Superior temporal gyrus (tissue), 1 donor: ENCODE measurements around the gene MC1R.
A peak's percentile ranks its signal among the peaks of the same experiment; 100 is the strongest.
"Not testable (repeated sequence)": the region's sequence is repeated elsewhere in the genome, so short reads cannot be mapped to it uniquely, and the experiment has no call there.

Source experiments
- DNase-seq: peaks from one replicate; pipeline ENCODE4 v3.0.0-alpha.2; 2016; ENCODE audit errors: extremely low spot score

MC1R gene

DNA sequence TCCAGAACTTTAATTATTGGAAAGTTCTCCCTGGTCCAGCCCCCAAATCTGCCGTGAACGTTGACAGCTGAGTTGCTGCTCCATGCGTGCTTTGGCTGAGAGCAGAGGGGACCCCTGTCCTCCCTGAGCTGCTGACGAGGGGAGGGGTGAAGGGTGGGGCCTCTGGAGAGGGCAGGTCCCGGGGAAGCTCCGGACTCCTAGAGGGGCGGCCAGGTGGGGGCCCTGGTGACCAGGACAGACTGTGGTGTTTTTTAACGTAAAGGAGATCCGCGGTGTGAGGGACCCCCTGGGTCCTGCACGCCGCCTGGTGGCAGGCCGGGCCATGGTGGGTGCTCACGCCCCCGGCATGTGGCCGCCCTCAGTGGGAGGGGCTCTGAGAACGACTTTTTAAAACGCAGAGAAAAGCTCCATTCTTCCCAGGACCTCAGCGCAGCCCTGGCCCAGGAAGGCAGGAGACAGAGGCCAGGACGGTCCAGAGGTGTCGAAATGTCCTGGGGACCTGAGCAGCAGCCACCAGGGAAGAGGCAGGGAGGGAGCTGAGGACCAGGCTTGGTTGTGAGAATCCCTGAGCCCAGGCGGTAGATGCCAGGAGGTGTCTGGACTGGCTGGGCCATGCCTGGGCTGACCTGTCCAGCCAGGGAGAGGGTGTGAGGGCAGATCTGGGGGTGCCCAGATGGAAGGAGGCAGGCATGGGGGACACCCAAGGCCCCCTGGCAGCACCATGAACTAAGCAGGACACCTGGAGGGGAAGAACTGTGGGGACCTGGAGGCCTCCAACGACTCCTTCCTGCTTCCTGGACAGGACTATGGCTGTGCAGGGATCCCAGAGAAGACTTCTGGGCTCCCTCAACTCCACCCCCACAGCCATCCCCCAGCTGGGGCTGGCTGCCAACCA is at the start of gene MC1R:
MC1R (plus strand) TSS at position 410 of the 895 bp plus-strand sequence; CDS start at position 807, 397 bp downstream.
- DNase-seq, result no peak

DNA sequence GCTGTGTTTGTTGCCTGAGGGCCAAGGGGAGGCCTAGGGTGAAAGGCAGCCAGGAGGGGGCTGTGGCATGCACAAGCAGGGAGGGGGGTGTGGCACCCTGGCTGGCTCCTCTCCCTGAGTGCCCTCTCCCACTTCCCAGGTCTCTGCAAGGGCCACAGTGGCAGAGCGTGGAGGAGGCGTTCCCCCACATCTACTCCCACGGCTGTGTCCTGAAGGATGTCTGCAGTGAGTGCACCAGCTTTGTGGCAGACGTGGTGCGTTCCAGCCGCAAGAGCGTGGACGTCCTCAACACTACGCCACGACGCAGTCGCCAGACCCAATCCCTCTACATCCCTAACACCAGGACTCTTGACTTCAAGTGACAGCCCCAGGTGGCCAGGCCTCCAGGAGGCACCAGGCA is 48.8 kb upstream of the MC1R start:
- no peak for DNase-seq

DNA sequence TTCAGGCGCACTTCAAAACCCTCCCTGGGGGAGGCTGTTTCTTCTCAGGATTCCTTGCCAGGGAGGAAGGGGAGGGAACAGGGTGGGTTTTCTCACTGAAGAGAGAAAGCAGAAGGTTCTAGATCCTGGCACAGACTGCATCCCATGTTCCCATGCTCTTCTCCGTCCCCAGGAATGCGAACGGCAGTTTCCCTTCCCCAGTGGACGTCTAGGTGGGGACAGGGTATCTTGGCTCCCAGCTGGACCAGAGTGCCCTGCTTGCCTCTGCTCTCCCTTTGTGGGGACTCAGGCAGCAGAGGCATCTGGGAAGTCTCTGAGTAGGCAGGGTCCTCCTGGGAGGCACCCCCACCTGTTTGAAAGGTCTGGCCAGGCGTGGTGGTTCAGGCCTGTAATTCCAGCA is 48.2 kb upstream of the MC1R start:
- no peak for DNase-seq

DNA sequence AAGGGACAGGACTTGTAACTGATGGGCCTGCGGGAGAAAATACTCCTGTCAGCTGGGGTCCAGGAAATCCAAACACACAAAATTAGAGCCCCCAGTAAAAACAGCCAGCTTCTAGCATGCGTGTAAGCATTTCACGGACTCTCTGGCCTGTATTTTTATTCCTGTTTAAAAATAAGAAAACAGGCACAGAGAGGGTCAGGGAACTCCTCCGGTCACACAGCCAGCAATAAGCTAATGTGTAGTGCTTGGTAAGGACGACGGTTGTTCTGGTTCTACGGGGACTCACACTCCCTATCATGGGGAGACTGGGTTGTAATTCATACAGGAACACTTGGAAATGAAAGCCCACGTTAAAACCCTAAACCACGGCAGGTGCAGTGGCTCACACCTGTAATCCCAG is 46.8 kb upstream of the MC1R start:
- no peak for DNase-seq

DNA sequence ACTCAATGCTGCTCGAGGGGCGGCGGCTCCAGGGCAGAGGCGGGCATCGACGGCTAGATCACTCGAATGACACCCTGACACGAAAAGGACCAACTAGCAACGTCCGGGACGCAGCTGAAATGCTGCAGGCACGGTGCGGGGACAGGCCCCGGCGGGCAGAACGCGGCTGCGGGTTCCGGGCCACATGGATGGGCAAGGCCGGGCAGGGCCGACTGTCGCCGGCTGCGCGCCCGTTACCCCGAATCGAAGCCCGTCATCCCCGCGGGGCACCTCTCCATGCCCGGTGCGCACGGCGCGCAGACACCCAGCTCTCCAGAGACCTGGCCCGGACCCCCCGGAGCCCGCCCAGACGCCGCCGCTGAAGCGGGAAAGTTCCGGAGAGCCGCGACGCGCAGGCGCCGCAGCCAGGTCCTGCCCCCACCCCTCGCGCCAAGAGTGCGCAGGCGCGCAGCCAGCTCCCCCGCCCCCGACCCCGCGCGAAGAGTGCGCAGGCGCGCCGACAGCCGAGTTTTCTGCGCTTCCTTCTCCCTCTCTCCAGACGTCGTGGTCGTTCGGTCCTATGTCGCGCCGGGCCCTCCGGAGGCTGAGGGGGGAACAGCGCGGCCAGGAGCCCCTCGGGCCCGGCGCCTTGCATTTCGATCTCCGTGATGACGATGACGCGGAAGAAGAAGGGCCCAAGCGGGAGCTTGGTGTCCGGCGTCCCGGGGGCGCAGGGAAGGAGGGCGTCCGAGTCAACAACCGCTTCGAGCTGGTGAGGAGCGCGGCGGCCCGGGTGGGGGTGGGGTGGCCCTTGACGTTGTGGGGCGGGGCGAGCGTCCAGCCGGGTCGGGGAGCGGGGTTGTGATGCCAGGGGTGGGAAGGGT is 45.3 kb upstream of the MC1R start, which contains the start of gene TCF25:
TCF25 (plus strand) TSS at position 484 of the 863 bp plus-strand sequence; CDS start at position 560, 76 bp downstream.
- peak; percentile 75 for DNase-seq

DNA sequence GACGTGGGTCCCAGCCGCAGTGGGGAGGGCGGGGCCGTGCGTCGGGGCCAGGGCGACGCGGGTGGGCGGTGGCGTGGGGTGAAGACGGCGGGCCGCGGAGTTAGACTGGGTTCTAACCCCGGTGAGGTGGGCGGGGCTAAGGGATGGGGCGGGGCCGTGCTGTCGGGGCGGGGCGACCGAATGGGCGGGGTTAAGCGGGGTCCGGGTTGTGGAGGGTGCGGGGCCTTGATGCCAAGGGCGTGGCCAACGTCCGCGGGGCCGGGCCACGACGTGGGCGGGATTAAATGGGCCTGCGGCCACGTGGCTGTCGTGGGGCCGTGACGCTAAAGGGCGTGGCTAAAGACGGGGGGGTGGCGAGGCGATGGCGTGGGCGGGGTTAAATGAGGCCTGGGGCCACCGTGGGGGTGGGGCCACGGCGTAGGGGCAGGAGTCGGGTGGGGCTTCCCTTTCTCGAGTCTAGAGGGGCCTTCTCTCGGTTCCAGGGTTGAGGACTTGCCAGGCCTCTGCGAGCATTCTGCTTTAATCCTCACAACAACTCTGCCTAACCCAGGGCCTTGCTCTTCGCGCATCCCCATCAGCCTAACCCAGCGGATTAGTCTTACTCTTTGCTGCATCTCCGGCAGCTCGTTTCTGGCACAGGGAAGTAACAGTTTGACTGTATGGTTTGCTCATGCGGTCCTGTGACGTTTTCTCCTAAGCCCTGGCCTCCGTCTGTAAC is 44.5 kb upstream of the MC1R start:
- DNase-seq, result peak; percentile 90

DNA sequence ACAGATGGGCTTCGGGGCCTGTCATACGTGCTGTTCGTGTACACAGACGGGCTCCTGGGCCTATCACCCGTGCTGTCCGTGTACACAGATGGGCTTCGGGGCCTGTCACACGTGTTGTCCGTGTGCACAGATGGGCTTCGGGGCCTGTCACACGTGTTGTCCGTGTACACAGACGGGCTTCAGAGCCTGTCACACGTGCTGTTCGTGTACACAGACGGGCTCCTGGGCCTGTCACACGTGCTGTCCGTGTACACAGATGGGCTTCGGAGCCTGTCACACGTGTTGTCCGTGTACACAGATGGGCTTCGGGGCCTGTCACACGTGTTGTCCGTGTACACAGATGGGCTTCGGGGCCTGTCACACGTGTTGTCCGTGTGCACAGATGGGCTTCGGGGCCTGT is 39.5 kb upstream of the MC1R start:
- not testable (repeated sequence) for DNase-seq

DNA sequence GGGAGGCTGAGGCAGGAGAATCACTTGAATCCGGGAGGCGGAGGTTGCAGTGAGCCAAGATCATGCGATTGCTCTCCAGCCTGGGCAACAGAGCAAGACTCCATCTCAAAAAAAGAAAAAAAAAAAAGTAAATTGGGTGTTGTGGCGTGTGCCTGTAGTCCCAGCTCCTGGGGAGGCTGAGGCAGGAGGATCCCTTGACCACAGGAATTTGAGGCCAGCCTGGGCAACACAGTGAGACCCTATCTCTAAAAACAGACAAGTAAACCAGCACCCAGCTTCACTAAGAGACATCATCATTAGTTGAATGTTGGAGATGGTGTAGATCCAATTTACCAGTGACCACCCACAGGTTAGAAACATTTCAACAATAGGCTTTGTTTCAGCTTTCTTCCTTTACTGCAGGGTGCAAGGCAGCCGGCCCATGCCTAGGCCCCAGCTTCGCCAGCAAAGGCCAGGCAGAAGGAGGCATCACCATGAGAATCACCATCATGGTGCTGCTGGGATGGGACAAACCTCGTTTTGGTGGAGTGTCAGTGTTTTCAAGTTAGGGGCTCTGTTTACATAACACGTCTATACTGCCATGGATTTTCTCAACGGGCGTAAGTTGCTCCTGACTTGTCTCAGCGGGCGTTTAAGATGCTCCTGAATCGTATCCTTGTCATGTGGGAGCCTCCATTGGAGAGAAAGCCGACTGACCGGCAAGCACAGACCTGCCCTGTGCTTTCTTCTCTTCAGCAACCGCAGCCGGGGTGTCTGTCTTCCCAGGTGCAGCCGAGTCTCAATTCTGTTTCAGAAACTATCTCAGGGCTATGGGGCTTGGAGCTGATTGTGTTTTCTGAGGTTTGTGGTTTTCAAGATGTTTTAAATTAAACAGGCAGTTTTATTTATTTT is 37.9 kb upstream of the MC1R start:
- no peak for DNase-seq

DNA sequence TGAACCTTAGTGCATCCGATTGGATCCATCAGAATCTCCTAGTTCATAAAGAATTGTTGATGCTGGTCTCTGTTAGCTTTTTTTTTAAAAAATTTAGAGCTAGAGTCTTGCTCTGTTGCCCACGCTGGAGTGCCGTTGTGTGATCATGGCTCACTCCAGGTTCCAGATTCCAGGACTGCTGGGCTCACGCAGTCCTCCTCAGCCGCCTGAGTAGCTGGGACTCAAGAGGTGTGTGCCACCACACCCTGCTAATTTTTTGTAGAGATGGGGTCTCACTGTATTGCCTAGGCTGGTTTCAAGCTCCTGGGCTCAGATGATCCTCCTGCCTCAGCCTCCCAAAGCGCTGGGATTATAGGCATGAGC is 37.3 kb upstream of the MC1R start:
- DNase-seq, result no peak

DNA sequence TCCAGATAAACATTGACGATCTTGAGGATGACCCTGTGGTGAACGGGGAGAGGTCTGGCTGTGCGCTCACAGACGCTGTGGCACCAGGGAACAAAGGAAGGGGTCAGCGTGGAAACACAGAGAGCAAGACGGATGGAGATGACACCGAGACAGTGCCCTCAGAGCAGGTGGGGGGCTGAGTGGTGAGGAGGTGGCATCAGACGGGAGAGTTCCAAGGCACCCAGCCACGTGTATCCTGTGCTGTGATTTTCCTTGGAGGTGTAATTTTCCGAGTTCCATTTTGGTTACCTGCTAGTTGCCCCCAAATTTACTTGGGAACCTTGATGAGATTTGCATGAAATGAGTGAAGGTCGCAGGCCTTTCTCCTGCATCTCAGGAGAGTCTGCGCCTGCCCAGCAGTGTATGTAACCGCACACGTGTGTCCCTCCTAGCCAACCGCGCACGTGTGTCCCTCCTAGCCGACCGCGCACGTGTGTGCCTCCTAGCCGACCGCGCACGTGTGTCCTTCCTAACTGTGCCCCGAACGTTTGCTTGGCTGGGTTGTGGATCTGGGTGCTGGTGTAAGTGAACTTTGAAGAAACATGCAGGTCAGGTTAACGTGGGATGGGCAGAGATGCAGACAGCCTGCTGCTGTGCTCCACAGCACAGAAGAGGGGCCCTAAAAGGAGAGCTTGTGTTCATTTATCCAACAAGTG is 35.2 kb upstream of the MC1R start:
- no peak for DNase-seq

DNA sequence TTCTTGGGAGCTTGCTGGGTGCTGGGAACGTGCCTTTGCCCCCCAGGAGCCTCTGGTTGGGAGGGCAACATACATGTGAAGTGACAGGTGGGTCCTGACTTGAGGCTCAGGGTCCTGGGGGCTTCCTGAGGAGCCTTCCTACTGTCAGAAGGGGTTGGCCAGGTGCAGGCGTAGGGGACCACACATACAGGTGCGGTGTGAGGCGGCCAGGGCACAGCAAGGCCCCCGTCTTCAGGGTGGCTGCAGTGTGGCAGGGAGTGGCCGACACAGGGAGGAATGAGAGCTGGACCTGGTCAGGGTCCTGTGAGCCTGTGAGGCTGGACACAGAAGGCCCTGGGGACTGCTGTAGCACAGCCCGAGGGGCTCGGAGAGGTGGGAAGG is 34.6 kb upstream of the MC1R start:
- DNase-seq, result no peak

DNA sequence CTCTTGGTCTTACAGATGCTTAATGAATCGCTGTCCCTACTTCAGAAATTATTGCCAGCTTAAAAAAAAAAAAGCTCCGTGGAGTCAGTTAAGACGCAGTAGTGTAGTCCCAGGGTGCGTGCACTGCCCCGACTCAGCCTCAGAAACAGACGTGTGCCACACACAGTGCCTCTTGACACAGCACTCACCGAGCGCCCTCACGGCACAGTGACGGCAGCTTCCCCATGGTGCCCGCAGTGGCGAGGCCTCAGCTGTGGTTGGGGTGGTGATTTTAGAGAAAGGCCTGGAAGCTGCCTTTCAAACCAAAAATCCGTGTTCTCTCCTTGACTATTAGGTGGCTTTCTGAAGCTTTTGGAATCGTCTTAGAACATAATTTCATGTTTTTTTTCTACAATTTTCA is 31.4 kb upstream of the MC1R start:
- DNase-seq, result no peak

DNA sequence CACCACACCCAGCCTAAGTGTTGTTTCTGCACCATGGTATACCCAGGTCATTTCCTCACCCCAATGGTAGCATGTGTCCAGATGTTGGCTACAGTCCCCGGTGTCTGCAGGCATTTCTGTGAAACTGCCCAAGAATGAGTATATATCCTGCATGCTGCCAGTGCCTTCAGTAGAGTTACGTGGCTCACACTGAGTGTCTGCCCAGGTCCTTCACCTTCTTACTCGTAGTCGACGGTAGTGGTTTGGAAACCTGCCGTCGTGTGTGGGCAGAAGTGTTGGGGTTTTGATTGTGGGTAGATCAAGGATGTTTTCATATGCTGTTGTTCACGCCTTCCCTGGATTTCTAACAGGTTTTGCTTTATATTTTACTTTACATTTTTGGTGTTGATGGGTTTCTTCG is 28.5 kb upstream of the MC1R start:
- no peak for DNase-seq

DNA sequence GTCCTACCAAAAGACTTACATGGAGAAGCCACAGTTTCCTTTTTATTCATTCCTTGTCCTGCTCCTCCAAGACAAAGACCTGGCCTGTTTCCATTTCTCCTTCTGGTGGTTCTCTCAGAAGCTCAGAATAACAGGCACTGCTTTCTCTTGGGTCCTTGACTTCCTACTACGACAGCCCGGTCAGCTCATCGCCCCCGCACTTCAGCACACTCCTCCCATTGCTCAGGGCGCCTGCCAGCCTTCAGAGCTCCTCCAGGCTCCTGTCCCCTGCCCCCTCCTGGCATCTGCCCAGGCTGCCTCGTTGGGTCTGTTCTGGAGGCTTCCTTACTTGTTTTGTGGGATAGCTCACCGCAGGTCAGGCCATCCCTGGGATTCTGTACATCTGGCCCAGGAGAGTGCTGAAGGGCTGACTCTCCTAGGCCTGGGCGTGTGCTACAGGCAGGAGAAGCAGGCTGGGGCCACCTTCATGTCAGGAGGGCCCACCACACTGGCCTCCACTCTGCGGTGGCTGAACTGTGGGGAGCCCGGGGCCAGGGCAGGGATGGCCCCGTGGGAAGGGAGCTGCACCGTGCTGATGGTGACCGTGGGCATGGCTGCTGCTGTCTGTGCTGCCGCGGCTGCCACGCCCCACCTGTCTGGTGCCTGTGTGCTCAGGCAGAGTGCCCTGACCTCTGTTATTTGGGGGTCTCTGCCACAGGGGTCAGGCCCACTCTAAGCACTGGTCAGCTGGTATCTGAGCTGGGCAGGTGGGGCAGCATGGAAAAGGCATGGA is 27.6 kb upstream of the MC1R start:
- DNase-seq, result no peak

DNA sequence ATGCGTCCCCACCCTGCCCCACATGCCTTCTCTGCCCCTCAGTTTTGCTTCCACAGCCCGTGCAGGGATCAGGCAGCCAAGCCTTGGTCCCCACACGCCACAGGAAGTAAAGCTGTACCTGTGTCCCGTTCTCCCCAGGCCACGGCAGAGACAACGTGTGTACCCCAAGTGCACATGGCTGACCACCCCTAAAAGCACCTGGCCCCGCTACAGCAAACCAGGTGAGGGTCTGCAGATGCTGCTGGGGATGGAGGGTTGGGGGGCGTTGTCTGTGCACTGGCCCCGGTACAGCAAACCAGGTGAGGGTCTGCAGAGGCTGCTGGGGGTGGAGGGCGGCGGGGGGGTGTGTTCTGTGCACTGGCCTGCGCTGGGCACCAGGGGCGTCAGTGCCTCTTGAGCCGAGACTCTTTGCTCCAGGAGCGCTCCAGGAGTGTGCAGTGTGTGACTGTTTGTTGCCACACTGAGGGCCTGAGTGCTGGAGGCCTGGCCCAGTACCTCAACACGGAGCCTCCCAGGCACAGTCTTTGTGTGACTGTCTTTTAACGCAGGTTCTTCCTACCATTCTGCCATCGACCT is 26.5 kb upstream of the MC1R start:
- no peak for DNase-seq

DNA sequence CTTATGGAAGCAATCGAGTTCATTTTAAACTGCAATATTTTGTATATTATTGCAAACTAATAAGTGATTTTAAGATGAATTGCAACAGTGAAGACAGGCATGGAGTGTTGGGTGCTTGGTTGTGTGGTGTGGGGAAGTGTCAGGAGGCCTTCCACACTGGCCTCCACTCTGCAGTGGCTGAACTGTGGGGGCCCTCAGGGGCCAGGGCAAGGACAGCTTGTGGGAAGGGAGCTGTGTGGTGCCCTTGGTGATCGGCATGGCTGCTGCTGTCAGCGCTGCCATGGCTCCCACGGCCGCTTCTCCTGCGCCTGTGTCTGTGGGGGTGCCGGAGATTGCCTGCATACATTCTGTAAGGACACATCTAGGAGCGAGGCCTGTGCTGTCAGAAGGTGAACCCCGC is 26.0 kb upstream of the MC1R start:
- DNase-seq, result no peak

DNA sequence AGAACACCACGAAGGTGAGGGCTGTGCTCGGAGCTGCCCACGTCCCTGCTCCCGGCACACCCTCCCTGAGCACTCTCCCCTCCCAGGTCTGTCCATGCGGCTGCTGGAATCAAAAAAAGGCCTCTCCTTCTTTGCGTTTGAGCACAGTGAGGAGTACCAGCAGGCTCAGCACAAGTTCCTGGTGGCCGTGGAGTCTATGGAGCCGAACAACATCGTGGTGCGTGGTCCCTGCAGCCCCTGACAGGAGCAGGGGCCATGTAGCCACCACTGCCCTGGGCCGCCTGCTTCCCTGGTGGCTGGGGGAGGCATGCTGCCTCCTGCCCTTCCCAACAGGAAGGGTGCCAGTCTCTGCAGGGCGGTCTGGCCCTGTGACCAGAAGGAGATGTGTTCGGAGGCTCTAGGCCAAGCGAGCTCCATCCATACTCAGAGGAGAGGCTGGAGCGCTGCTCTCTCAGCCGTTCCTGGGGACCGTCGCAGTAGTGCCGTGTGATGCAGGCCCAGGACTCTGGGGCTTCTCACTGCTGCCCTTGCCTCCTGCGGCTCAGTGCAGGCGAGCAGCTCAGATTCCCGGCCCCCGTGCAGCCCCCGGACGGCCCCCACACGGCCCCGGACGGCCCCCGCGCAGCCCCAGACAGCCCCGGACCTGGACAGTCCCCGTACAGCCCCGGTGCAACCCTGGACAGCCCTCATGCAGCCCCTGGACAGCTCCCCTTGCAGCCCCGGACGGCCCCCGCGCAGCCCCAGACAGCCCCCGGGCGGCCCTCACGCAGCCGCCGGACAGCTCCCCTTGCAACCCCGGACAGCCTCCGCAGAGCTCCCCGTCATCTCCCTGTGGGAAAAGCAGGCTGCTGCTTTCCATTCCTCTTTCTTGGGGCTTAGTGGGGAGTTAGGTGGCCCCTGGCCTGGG is 24.8 kb upstream of the MC1R start:
- no peak for DNase-seq
